ENCODE results near the gene RPS2.

RPS2 gene

GRCh38 chr16:1915732-1916639 lies 48.6 kb downstream of the RPS2 start:
- no peak for TF ChIP-seq CTCF (IDR thresholded peaks at IDR 0.05; ENCODE audit: insufficient read depth, low read depth, low read length, missing control alignments)
- H3K4me3 ChIP-seq (ENCODE audit: low read depth, low read length), result no peak overlapping the region
- DNase-seq (ENCODE audit: low read depth), result no peak

- no peak overlapping the region for H3K4me3 ChIP-seq (ENCODE audit: low read depth, low read length)
- no peak for DNase-seq (ENCODE audit: low read depth)
- TF ChIP-seq CTCF (IDR thresholded peaks at IDR 0.05; ENCODE audit: insufficient read depth, low read depth, low read length, missing control alignments), result no peak
These were observed 49.6 kb downstream of the RPS2 start for GRCh38 chr16:1914988-1915387.

GRCh38 chr16:1914084-1914608 lies 50.5 kb downstream of the RPS2 start:
- H3K4me3 ChIP-seq (ENCODE audit: low read depth, low read length), result no peak overlapping the region
- DNase-seq (ENCODE audit: low read depth), result no peak
- TF ChIP-seq CTCF (IDR thresholded peaks at IDR 0.05; ENCODE audit: insufficient read depth, low read depth, low read length, missing control alignments), result no peak

- no peak for DNase-seq (ENCODE audit: low read depth)
- TF ChIP-seq CTCF (IDR thresholded peaks at IDR 0.05; ENCODE audit: insufficient read depth, low read depth, low read length, missing control alignments), result no peak
- H3K4me3 ChIP-seq (ENCODE audit: low read depth, low read length), result no peak overlapping the region
These were observed 51.1 kb downstream of the RPS2 start for GRCh38 chr16:1913327-1914083.

- DNase-seq (ENCODE audit: low read depth), result no peak
- no peak for TF ChIP-seq CTCF (IDR thresholded peaks at IDR 0.05; ENCODE audit: insufficient read depth, low read depth, low read length, missing control alignments)
- no peak overlapping the region for H3K4me3 ChIP-seq (ENCODE audit: low read depth, low read length)
These were observed 52.4 kb downstream of the RPS2 start for GRCh38 chr16:1912215-1912543.

All from GM12865 (cell line).